22Rv1 (cell line): ENCODE measurements around the gene ARG2.

ENCODE experiments used
- H3K27ac ChIP-seq: fragments of 450-650 bp; 2 replicates; pipeline ENCODE4 v1.5.1; 2017
- CTCF ChIP-seq: fragments of 450-650 bp; IDR thresholded peaks from 2 replicates; pipeline ENCODE4 v1.5.1; 2017; ENCODE audit warnings: mild to moderate bottlenecking
- ZFX ChIP-seq: fragments of 450-650 bp; IDR thresholded peaks from 2 replicates; pipeline ENCODE4 v1.6.1; 2017; ENCODE audit warnings: antibody characterized with exemption, borderline replicate concordance

ARG2 gene

DNA sequence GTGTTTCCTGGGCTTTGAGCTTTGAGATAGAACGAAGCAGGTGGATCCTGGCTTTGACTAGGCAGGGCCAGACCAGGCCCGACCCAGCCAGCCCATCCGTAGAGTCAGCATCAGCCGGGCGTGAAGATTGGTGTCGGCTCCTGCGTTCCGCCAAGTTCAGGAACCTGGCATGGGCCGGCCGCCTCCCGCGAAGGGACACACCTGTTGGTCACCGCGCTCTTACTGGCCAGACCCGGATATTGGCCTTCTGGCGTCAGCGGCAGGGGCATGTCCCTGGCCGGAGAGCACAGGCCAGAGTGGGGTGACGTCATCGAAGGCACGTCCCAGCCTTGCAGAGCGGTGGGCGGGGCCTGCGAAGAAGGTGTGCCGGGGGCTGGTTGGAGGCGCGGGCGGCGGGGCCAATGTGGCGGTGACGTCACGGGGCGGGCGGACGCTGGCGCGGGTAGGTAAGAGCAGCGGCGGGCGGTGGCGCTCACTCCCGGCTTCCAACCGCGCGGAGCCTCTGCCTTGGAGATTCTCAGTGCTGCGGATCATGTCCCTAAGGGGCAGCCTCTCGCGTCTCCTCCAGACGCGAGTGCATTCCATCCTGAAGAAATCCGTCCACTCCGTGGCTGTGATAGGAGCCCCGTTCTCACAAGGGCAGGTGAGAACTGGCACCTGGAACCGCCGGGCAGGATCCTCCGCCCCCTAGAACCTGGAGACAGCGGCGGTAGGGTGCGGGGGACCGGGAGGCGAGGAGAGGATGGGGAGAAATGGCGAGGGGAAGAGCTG is at the start of gene ARG2:
ARG2 (plus strand) TSS at position 475 of the 771 bp plus-strand sequence; CDS start at position 533, 58 bp downstream.
- H3K27ac ChIP-seq = peak within 1 kb of the TSS; percentile 76
- TF ChIP-seq ZFX (no peak), CTCF (peak; percentile 42)

DNA sequence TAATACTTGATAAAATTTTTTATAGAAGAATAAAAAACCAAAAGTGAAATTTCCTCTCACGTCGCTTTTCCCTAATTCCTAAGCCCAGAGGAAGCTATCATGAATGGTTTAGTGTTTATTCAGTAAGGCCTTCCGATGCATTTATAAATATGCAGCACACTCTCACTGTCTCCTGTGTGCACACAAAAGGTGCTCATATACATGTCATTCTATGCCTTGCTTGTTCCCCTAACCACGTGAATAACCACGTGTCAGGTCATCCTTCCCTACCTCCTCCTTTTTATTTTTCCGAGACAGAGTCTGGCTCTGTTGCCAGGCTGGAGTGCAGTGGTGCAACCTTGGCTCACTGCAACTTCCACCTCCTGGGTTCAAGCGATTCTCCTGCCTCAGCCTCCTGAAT is 49.3 kb upstream of the ARG2 start:
- no peak overlapping the region for H3K27ac ChIP-seq
- TF ChIP-seq ZFX (no peak), CTCF (no peak)

- no peak overlapping the region for H3K27ac ChIP-seq
- TF ChIP-seq ZFX = no peak
- TF ChIP-seq CTCF = peak; percentile 87
Measured at GRCh38 chr14:67571275-67571990, 48.3 kb upstream of the ARG2 start.

DNA sequence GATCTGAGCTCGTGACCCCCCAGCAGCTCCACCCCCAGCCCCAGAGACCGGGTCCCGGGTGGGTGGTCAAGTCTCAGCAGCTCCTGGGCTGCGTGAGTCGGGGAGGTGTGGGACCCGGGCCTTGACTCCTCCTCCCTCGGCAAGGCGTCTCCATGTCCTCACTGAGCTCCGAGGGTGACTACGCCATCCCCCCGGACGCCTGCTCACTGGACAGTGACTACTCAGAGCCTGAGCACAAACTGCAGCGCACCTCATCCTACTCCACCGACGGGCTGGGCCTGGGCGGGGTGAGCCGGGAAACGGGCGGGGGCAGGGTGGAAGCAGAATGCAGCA is 47.8 kb upstream of the ARG2 start:
- TF ChIP-seq CTCF (no peak), ZFX (no peak)
- no peak overlapping the region for H3K27ac ChIP-seq

- TF ChIP-seq CTCF (no peak), ZFX (no peak)
- no peak overlapping the region for H3K27ac ChIP-seq
Measured at GRCh38 chr14:67572608-67573007, 47.1 kb upstream of the ARG2 start.

- TF ChIP-seq ZFX = no peak
- no peak for TF ChIP-seq CTCF
Measured at GRCh38 chr14:67573228-67574010, 46.3 kb upstream of the ARG2 start.

More at GRCh38 chr14:67573228-67574010, 46.3 kb upstream of the ARG2 start:
- no peak overlapping the region for H3K27ac ChIP-seq
